ENCODE data around the gene MLH3.

Gene MLH3

GRCh38 chr14:74984236-74985027 lies 66.8 kb downstream of the MLH3 start:
- TF ChIP-seq, protein P1, sequence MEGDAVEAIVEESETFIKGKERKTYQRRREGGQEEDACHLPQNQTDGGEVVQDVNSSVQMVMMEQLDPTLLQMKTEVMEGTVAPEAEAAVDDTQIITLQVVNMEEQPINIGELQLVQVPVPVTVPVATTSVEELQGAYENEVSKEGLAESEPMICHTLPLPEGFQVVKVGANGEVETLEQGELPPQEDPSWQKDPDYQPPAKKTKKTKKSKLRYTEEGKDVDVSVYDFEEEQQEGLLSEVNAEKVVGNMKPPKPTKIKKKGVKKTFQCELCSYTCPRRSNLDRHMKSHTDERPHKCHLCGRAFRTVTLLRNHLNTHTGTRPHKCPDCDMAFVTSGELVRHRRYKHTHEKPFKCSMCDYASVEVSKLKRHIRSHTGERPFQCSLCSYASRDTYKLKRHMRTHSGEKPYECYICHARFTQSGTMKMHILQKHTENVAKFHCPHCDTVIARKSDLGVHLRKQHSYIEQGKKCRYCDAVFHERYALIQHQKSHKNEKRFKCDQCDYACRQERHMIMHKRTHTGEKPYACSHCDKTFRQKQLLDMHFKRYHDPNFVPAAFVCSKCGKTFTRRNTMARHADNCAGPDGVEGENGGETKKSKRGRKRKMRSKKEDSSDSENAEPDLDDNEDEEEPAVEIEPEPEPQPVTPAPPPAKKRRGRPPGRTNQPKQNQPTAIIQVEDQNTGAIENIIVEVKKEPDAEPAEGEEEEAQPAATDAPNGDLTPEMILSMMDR (IDR thresholded peaks at IDR 0.05; ENCODE audit: low read depth, low read length, missing control alignments): no peak
- no peak overlapping the region for H3K4me3 ChIP-seq (replicated peaks; ENCODE audit: low read depth, low read length)
- no peak for DNase-seq (ENCODE audit: extremely low read depth, low read depth)

- H3K4me3 ChIP-seq (replicated peaks; ENCODE audit: low read depth, low read length): no peak overlapping the region
- no peak for DNase-seq (ENCODE audit: extremely low read depth, low read depth)
- TF ChIP-seq, protein P1 (IDR thresholded peaks at IDR 0.05; ENCODE audit: low read depth, low read length, missing control alignments): no peak
Observed at GRCh38 chr14:74983343-74983742, 67.9 kb downstream of the MLH3 start.

DNA sequence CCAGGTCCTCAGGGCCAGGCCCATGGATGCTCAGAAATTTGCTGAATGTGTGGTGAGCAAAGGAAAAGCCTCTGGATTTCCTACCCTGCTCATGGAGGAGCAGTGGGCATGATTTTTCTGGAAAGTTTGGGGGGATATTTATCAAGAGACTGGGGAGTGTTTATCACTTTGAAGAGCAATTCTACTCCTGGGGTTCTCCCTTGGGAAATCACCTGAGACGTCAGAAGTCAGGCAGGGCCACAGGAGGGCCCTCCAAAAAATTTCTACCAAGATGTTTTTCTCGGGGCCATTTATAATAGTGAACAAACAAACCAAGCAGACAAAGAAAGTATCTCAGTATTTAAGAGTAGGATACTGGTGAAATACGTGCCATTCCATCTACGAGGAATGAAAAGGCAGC lies 68.6 kb downstream of the MLH3 start:
- no peak overlapping the region for H3K4me3 ChIP-seq (replicated peaks; ENCODE audit: low read depth, low read length)
- no peak for DNase-seq (ENCODE audit: extremely low read depth, low read depth)
- TF ChIP-seq, protein P1 (IDR thresholded peaks at IDR 0.05; ENCODE audit: low read depth, low read length, missing control alignments): no peak

GRCh38 chr14:74981833-74982232 lies 69.4 kb downstream of the MLH3 start:
- DNase-seq (ENCODE audit: extremely low read depth, low read depth): no peak
- TF ChIP-seq, protein P1 (IDR thresholded peaks at IDR 0.05; ENCODE audit: low read depth, low read length, missing control alignments): no peak
- H3K4me3 ChIP-seq (replicated peaks; ENCODE audit: low read depth, low read length): no peak overlapping the region

GRCh38 chr14:74981462-74981782 lies 69.8 kb downstream of the MLH3 start:
- TF ChIP-seq, protein P1 (IDR thresholded peaks at IDR 0.05; ENCODE audit: low read depth, low read length, missing control alignments): no peak
- H3K4me3 ChIP-seq (replicated peaks; ENCODE audit: low read depth, low read length): no peak overlapping the region
- DNase-seq (ENCODE audit: extremely low read depth, low read depth): no peak

GRCh38 chr14:74980731-74981461 lies 70.4 kb downstream of the MLH3 start:
- DNase-seq (ENCODE audit: extremely low read depth, low read depth): no peak
- TF ChIP-seq, protein P1 (IDR thresholded peaks at IDR 0.05; ENCODE audit: low read depth, low read length, missing control alignments): no peak
- no peak overlapping the region for H3K4me3 ChIP-seq (replicated peaks; ENCODE audit: low read depth, low read length)
